IPS-11a (cell line): ENCODE measurements around the gene NUP133.
A peak's percentile ranks its signal among the peaks of the same experiment; 100 is the strongest.

Source experiments
- H3K4me3 ChIP-seq: one replicate; pipeline ENCODE4 v1.5.1; 2013; ENCODE audit warnings: low read depth, low read length, control low read depth

NUP133 gene

DNA sequence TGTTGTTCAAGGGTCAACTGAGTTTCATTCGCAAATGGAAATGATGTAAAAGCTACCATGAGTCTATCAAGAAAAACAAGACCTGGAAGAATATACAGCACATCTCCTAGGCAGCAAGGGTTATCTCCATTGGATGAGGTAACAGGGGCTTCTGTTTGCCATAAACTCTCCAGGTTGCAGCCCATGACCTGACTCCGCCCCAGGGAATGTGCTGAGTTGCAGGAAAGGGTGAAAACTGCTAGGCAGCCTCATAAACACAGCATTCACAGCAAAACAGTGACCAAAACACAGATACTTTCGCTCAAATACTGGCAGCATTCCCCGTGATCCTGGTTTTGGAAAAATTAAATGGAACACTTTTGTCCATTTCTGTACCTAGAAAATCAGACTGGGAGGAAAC is 54.1 kb downstream of the NUP133 start:
- no peak overlapping the region for H3K4me3 ChIP-seq

DNA sequence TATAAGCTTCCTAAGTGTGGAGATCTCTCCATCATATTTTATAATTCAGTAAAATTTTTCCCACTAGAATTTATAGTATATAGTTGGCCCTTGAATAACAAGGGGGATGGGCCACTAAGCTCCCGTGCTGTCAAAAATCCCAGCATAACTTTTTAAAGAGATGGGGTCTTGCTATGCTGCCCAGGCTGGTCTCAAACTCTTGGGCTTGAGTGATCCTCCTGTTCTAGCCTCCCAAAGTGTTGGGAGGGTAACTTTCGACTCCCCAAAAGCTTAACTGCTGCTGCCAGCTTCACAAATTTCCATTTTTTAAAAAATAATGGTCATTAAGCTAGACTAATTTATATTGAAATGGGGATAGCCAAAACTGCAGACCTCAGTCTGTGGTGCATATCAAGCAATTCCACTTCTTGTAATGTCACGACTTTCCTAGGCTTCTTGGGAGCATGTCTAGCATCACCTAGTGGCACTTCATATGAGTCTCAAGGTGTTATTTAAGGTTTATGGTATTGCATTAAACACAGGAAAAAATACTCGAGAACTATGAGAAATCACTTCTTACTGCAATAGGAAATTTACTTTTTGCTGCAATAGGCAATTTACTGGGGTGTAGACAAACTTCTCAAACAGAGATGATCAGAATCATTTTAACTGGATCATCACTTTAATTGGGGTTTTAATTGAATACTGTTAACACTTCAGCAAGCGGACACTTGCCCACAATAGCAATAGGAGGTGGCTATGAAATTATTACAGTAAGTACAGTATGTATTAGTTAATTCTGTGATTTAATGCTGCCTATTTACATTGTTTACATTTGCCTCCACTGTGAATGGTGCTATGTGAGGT is 55.0 kb downstream of the NUP133 start:
- no peak overlapping the region for H3K4me3 ChIP-seq

DNA sequence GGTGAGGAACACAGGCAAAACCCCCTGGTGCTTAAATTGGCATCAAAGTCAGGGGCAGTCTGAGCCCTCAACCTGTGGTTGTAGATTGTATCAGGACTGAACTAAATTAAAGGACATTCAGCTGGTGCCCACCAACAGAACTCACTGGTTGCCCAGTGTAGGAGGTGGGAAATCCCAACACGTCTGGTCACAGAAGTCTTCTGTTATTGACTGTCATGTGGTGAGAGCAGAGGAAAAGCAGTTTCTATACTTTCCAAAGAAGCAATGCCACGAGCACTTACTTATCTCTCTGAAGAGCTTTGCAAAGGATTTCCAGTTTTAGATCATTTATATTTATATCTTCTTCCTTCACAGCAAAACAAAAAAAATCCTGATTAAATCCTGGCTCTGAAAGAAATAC is 59.3 kb downstream of the NUP133 start:
- H3K4me3 ChIP-seq, result no peak overlapping the region

DNA sequence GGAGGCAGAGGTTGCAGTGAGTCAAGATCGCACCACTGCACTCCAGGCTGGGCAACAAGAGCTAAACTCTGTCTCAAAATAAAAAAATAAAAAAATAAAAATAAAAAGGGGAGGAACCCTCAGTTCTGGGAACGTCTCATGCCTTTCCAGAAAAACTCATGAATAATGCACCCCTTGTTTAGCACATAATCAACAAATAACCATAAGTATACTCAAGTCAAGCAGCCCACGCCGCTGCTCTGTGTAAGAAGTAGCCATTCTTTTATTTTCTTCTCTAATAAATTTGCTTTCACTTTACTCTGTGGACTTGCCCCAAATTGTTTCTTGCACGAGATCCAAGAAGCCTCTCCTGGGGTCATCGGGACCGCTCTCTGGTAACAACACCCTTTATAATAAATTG is 59.8 kb downstream of the NUP133 start:
- no peak overlapping the region for H3K4me3 ChIP-seq

DNA sequence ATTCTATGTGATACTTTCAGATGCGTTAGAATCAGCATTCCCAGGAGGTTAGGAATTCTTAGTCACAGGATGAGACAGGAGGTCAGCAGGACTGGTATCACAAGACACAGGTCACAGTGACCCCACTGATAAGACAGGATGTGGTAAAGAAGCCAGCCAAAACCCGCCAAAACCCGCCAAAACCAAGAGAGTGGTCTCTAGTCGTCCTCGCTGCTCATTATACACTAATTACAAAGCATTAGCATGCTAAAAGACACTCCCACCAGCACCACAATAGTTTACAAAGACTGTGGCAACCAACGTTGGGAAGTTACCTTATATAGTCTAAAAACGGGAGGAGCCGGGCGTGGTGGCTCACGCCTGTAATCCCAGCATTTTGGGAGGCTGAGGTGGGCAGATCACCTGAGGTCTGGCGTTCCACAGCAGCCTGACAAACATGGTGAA is 60.3 kb downstream of the NUP133 start:
- no peak overlapping the region for H3K4me3 ChIP-seq

DNA sequence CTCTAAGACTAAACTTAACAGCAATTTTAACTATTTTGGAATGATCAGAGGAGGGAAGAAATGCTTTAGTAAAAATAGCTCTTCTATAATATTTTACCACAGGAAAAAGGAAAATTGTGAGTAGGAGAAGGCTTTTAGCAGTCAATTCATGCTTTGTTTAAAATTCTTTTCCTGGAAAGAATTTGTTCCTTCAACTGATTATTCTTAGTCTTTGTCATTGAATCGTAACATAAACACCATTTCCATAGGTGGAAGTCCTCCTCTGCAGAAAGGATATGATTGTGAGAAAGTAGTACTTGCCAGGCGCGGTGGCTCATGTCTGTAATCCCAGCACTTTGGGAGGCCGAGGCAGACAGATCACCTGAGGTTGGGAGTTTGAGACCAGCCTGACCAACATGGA is 62.3 kb downstream of the NUP133 start:
- H3K4me3 ChIP-seq, result no peak overlapping the region

DNA sequence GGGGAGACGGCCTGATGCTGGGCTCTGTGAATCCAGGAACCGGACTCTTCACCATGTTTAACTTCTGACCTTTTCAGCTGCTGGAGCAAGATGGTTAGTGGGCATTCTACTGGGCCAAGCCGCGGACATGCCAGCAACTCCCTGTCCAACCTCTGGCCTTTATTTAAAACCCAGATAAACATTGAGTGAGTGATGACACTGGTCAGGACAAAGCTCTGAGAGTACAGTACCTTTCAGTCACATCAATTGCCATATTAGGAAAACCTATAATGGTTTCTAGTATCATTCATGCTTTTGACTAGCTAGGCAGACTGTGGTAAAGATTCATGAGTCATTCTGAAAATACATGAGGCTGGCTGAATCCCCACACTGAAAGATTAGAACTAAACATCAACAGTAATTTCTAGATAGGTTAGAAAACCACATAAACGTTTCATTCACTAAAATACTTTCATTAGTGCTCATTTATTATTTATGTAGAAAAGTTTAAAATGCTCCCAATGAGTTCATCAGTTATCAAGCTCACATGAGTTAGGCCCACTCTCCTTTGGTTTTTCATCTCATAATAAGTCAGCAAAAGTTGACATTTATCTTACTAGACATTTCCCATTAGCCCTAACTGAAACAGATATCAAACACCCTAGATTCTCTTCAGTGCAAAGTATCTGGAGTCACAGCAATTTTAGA is 67.1 kb downstream of the NUP133 start:
- H3K4me3 ChIP-seq, result no peak overlapping the region

DNA sequence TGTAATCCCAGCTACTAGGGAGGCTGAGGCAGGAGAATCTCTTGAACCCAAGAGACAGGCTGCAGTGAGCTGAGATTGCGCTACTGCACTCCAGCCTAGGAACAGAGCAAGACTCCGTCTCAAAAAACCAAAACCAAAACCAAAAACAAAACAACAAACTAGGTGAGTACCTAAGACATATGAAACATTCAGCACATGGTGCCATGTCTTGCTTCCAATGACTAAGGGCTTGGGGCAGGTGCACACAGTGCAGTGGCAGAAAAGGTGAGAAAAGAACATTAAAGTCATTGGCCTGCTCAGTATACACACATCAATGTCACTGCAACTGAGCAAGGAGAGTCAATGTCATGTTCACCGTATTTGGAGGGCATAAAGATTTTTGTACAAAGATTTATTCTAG is 70.1 kb downstream of the NUP133 start:
- H3K4me3 ChIP-seq, result no peak overlapping the region

DNA sequence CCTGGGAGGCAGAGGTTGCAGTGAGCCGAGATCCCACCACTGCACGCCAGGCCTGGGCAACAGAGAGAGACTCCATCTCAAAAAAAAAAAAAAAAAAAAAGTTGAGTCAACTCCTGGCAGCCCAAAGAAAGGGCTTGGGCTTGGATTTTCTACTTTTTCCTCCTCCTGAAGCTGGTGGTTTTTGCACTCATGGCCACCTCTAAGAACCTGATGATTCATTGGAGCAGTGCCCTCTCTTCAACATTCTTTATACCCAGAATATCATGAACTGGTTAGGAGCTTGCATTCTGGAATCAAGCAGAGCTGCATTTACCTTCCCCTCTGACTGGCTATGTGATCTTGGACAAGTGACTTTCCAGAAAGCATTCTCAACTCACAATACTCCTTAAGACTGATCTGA is 70.7 kb downstream of the NUP133 start:
- no peak overlapping the region for H3K4me3 ChIP-seq

DNA sequence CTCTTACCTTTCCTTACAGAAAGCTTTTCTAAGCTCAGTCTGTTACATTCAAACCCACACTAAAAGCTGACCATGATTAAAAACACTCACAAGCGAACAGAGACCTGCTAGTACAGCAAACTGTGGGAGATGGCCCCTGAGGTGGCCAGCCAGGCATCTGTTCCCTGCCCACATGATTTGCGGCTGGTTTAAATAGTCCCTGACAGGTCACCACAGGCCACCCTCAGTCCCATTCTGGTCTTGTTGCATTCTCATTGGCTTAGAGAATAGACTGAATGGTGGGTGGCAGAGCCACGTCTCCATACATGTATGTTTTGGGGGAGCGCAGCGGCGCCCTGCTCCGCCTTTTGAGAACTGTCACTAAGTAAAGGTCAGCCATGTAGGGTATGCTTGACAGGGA is 71.9 kb downstream of the NUP133 start:
- H3K4me3 ChIP-seq, result no peak overlapping the region

DNA sequence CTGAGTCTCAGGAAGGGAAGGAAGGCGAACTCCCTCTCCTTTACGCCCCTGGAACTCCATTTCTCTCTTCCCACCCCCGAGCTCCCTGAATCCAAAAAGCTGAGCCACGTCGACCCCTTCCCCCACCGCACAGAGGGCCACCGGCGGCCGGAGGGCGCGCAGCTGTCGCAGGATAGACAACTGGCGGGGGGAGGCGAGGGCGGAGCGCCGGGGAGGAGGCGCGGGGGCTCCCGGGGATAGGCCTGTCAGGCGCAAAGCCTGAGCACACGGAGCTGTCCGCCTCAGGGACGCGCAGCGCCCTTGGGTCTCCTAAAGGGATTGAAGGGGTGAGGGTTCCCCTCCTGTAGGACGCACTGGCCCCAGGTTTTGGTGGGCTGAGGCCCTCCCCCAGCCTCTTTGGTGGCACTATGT is 73.5 kb downstream of the NUP133 start:
- H3K4me3 ChIP-seq, result peak overlapping the region; percentile 61

DNA sequence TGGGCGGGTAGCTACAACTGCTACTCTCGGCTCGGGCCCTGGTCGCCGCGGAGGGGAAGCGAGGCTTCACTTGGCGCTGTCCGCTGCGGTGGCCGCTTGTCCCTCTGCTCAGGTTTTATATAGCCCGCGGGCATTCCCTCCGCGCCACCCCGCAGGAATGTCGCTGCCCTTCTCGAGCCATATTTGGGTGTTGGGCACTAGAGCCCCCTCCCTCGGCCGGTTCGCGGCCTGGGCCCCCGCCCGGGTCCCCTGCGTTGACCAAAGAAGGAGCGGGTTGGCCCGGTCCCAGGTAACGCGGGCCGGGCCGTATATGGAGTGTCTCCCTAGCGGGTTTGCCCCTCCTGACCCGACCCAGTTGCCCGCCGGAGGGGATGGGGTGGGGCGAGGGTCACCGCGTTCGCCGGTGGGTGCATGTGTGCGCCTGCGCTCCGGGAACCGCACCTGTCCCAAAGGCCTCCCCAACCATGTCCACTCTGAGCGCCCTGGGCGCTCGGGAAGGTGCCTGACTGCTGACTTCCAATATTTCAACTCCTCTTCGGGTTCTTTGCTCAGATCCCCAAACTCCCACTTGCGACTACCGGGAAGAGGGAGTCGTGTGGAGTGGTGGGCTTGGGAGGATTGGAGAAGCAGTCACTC is 74.0 kb downstream of the NUP133 start, which contains the start of gene ACTA1:
ACTA1 (minus strand) TSS at position 90 of the 636 bp plus-strand sequence. CDS start 979 bp downstream, outside the sequence.
- H3K4me3 ChIP-seq, result peak within 1 kb of the TSS; percentile 61

DNA sequence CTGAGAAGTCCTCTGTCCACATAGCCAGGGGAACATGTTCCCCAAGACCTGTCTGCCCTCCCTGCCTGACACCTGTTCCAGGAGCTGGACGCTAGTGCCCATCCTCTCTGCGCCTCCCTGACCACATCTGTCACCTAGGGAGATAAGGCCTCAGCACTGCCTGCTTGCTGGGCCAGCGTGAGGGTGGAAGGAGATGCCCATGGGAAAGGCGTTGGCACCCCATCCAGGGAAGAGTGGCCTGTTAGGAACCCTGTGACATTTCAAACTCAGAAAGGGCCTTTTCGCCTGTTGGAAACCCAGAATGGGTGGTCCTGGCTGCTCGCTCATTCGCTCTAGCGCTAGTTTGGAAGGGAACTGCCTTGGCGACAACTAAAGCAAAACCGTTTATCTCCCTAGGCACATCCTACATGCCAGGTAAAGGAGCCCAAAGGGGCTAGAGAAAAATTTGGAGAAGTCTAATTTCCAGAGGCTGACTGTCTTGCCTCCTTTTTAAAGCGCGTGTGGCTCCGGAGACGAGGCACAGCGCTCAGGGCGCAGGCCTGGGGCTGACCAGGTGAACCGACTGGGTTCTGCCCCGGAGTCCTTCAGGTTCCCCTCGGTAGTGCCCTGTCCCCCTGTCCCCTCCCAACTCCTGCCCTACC is 74.7 kb downstream of the NUP133 start:
- no peak overlapping the region for H3K4me3 ChIP-seq

DNA sequence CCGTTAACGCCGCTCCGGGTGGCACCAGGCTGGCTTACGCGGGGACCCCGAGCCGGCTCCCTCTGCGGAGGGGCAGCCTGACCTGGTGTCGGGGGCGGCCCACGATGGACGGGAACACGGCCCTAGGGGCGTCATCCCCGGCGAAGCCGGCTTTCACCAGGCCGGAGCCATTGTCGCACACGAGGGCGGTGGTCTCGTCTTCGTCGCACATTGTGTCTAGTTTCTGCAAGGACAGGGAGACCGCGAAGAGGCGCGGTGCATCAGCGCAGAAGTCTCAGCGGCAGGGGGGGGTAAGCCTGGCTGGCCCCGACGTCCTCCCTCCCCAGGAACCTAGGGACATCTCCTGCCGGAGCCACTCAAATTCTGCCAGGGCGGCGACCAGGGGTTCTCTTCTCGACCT is 75.2 kb downstream of the NUP133 start:
- H3K4me3 ChIP-seq, result no peak overlapping the region

DNA sequence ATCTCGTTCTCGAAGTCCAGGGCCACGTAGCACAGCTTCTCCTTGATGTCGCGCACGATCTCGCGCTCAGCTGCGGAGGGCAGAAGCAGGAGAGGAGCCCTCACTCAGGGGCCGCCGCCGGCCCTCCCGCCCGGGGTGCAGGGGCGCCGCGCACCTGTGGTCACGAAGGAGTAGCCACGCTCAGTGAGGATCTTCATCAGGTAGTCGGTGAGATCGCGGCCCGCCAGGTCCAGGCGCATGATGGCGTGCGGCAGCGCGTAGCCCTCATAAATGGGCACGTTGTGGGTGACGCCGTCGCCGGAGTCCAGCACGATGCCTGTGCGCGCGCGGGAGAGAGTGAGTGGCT is 76.1 kb downstream of the NUP133 start:
- H3K4me3 ChIP-seq, result no peak overlapping the region

DNA sequence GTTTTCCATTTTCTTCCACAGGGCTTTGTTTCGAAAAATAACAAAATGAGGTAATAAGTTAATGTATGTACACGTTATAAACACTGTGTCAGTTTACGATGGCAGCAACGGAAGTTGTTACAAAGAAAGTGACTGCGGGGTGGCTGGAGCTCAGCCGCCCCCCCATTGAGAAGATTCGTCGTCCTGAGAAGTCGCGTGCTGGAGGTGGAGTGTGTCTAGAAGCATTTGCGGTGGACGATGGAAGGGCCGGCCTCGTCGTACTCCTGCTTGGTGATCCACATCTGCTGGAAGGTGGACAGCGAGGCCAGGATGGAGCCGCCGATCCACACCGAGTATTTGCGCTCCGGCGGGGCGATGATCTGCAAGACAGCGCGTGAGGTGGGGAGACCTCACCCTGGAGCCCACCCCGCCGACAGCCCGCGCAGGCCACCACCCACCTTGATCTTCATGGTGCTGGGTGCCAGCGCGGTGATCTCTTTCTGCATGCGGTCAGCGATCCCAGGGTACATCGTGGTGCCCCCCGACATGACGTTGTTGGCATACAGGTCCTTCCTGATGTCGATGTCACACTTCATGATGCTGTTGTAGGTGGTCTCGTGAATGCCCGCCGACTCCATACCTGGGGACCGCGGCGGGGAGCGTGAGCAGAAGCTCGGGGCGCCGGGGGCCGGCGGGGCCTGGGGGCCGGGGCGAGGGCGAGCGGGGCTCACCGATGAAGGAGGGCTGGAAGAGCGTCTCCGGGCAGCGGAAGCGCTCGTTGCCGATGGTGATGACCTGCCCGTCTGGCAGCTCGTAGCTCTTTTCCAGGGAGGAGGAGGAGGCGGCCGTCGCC is 76.6 kb downstream of the NUP133 start:
- H3K4me3 ChIP-seq, result no peak overlapping the region

DNA sequence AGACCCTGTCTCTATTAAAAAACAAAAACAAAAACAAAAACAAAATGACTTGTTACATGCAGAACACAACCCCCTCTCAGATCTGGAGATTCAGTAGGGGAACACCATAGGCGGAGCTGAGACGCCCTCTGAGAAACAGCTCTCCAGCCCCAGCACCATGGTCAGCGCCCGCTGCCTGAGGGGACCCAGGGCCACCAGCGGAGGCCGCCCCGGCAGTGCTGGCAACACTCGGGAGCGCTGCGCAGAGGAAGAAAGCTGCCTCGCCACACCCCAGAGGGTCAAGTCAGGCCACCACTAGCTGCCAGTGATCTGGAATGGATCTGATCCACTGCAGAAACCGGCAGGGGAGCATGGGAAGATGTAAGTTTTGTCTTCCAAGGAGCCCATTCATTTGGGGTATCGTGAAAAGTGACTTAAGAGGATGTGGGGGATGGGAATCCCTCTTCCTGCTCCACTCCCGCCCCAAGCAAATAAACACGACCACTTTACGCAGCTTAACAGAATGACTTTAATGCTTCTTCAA is 77.3 kb downstream of the NUP133 start:
- no peak overlapping the region for H3K4me3 ChIP-seq

DNA sequence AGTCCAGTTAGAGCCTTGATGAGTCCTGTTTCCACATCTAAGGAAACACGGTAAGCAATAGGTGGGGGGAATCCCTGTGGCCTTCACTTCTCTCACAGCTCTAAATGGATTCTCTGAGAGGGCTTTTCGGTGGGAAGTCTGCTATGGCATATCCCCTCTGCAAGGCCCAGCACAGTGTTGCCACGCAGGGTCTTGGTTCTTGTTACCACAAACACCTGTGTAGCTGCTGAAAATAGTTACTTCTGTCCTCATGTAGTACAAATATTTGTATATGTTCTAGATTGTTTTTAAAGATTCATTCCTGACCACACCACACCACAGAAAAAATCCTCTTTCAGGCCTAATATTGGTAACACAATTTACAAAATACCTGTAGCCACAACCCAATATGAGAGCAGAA is 79.9 kb downstream of the NUP133 start:
- H3K4me3 ChIP-seq, result no peak overlapping the region

DNA sequence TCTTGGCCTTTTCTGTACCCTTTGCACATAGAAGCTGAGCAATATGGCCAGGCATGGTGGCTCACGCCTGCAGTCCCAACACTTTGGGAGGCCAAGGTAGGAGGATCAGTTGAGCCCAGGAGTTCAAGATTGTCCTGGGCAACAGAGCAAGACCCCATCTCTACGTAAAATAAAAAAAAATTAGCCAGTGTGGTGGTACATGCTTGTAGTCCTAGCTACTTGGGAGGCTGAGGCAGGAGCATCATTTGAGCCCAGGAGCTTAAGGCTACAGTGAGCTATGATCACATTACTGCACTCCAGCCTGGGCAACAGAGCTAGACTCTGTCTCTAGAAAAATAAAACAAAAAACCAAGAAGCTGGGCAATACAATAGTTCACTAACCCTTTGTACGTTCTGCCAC is 80.6 kb downstream of the NUP133 start:
- H3K4me3 ChIP-seq, result no peak overlapping the region

DNA sequence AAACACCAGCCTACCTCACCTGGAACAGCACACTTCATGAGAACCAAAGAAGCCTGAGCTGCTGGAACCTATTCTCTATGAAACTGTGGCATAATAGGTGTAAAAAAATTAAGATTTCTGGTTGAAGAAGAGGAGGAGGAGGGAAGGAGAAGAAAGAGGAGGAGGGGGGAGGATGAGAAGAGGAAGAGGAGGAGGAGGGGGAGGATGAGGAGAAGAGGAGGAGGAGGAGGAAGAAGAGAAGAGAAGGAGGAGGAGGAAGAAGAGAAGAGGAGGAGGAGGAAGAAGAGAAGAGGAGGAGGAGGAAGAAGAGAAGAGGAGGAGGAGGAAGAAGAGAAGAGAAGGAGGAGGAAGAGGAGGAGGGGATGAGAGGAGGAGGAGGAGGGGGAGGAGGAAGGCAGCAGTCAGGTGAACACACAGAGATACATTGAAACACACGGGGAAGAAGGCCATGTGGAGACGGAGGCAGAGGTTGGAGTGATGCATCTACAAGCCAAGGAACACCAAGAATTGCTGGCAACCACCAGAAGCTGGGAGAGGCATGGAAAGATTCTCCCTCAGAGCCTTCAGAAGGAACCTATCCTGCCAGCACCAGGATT is 82.5 kb downstream of the NUP133 start:
- H3K4me3 ChIP-seq, result no peak overlapping the region
